ENCODE measurements around the gene ALOX15. TPM values are rescaled to one million over a fixed set of nuclear protein-coding genes. Genes with fewer than 3 reads are reported as not detected.
"Not testable (repeated sequence)": the region's sequence is repeated elsewhere in the genome, so short reads cannot be mapped to it uniquely, and the experiment has no call there.

Gene ALOX15
- total RNA-seq, 1 experiment from 2014 or later = not detected

- DNase-seq (ENCODE audit: low read depth) = not testable (repeated sequence)
Observed at GRCh38 chr17:4655933-4656332, 14.5 kb upstream of the ALOX15 start.

- no peak for DNase-seq (ENCODE audit: low read depth)
Observed at GRCh38 chr17:4652997-4653396, 11.5 kb upstream of the ALOX15 start.

- no peak for DNase-seq (ENCODE audit: low read depth)
Observed at GRCh38 chr17:4648741-4649140, 7.3 kb upstream of the ALOX15 start.

GRCh38 chr17:4645642-4646041 lies 4.2 kb upstream of the ALOX15 start:
- DNase-seq (ENCODE audit: low read depth) = no peak

GRCh38 chr17:4643676-4644075 lies 2.2 kb upstream of the ALOX15 start:
- DNase-seq (ENCODE audit: low read depth) = no peak

- DNase-seq (ENCODE audit: low read depth) = no peak
Observed at GRCh38 chr17:4642286-4642685, 808 bp upstream of the ALOX15 start.

- not testable (repeated sequence) for DNase-seq (ENCODE audit: low read depth)
Observed at GRCh38 chr17:4640569-4641188, 799 bp downstream of the ALOX15 start.

GRCh38 chr17:4639301-4640059 lies 2.0 kb downstream of the ALOX15 start:
- DNase-seq (ENCODE audit: low read depth) = not testable (repeated sequence)

GRCh38 chr17:4638766-4639165 lies 2.7 kb downstream of the ALOX15 start:
- DNase-seq (ENCODE audit: low read depth) = not testable (repeated sequence)

- DNase-seq (ENCODE audit: low read depth) = no peak
Observed at GRCh38 chr17:4636474-4637100, 4.9 kb downstream of the ALOX15 start.

- DNase-seq (ENCODE audit: low read depth) = no peak
Observed at GRCh38 chr17:4635823-4636375, 5.6 kb downstream of the ALOX15 start.

GRCh38 chr17:4634976-4635375 lies 6.5 kb downstream of the ALOX15 start:
- no peak for DNase-seq (ENCODE audit: low read depth)

- DNase-seq (ENCODE audit: low read depth) = no peak
Observed at GRCh38 chr17:4633643-4634042, 7.8 kb downstream of the ALOX15 start.

GRCh38 chr17:4632581-4632920 lies 8.9 kb downstream of the ALOX15 start:
- no peak for DNase-seq (ENCODE audit: low read depth)

- peak; percentile 10 for DNase-seq (ENCODE audit: low read depth)
Observed at GRCh38 chr17:4631836-4632580, 9.5 kb downstream of the ALOX15 start.

- no peak for DNase-seq (ENCODE audit: low read depth)
Observed at GRCh38 chr17:4631431-4631830, 10.0 kb downstream of the ALOX15 start.

- DNase-seq (ENCODE audit: low read depth) = no peak
Observed at GRCh38 chr17:4626734-4627256, 14.7 kb downstream of the ALOX15 start.

- DNase-seq (ENCODE audit: low read depth) = peak; percentile 9
Observed at GRCh38 chr17:4625181-4625617, 16.3 kb downstream of the ALOX15 start.

GRCh38 chr17:4624451-4624911 lies 17.0 kb downstream of the ALOX15 start:
- DNase-seq (ENCODE audit: low read depth) = not testable (repeated sequence)

GRCh38 chr17:4623249-4623648 lies 18.2 kb downstream of the ALOX15 start:
- DNase-seq (ENCODE audit: low read depth) = no peak

GRCh38 chr17:4622375-4622774 lies 19.1 kb downstream of the ALOX15 start:
- DNase-seq (ENCODE audit: low read depth) = no peak

Measured in HT1080 (cell line).